Measurements from ENCODE around the gene CRYGB. TPM values are rescaled to one million over a fixed set of nuclear protein-coding genes. Genes with fewer than 3 reads are reported as not detected.

Gene CRYGB
- total RNA-seq, 6 experiments from 2014 or later: not detected

- ATAC-seq: peak in 1 of 4 donors; percentile 16
Observed at GRCh38 chr2:208134928-208135586, 10.9 kb downstream of the CRYGB start.

GRCh38 chr2:208130712-208131110, 15.2 kb downstream of the CRYGB start:
- Histone ChIP-seq H3K4me1 (no peaks in the 10 kb centered on the region), H3K4me3 (no peak overlapping the region), H3K27ac (no peak overlapping the region), H3K27me3 (no peaks in the 10 kb centered on the region), H3K9me3 (no peaks in the 10 kb centered on the region), H3K36me3 (no peaks in the 10 kb centered on the region)
- TF ChIP-seq CTCF (IDR thresholded peaks at IDR 0.05) (no peak), POLR2A (IDR thresholded peaks at IDR 0.05) (no peak)
- 89% methylated on average over 6 of the region's 6 CpGs for WGBS (ENCODE audit: insufficient coverage, low coverage, low lambda C conversion rate, missing lambda C conversion rate)
- intact Hi-C loops (cut with DNase I): no loop called here
- ATAC-seq (no peak), DNase-seq (no peak)

More at GRCh38 chr2:208134928-208135586, 10.9 kb downstream of the CRYGB start:
- Histone ChIP-seq H3K27me3 (no peaks in the 10 kb centered on the region), H3K27ac (no peak overlapping the region), H3K9me3 (no peaks in the 10 kb centered on the region), H3K4me1 (no peaks in the 10 kb centered on the region), H3K4me3 (no peak overlapping the region), H3K36me3 (no peaks in the 10 kb centered on the region)
- WGBS (ENCODE audit: insufficient coverage, low coverage, low lambda C conversion rate, missing lambda C conversion rate): 65% methylated on average over 6 of the region's 8 CpGs
- DNase-seq: no peak
- TF ChIP-seq POLR2A (IDR thresholded peaks at IDR 0.05) (no peak), CTCF (IDR thresholded peaks at IDR 0.05) (no peak)
- intact Hi-C loops (cut with DNase I): no loop called here

GRCh38 chr2:208129744-208130711, 15.9 kb downstream of the CRYGB start, which contains the start of gene CRYGC:
Gene CRYGC, minus strand, starts transcription at chr2:208129828. Its CDS starts 36 bp downstream, at chr2:208129792.
- intact Hi-C loops (cut with DNase I): no loop called here
- 63% methylated on average over 19 of the region's 19 CpGs for WGBS (ENCODE audit: insufficient coverage, low coverage, low lambda C conversion rate, missing lambda C conversion rate)
- Histone ChIP-seq H3K27me3 (no peaks in the 10 kb centered on the region), H3K9me3 (no peaks in the 10 kb centered on the region), H3K4me3 (no peak within 1 kb of the TSS), H3K36me3 (no peaks in the 10 kb centered on the region), H3K4me1 (no peaks in the 10 kb centered on the region), H3K27ac (no peak within 1 kb of the TSS)
- no peak for TF ChIP-seq POLR2A (IDR thresholded peaks at IDR 0.05)
- no peak for TF ChIP-seq CTCF (IDR thresholded peaks at IDR 0.05)
- ATAC-seq (peak; percentile 37 to 45 (median 42)), DNase-seq (no peak)

- TF ChIP-seq CTCF (IDR thresholded peaks at IDR 0.05): no peak
- no peak for TF ChIP-seq POLR2A (IDR thresholded peaks at IDR 0.05)
- WGBS (ENCODE audit: insufficient coverage, low coverage, low lambda C conversion rate, missing lambda C conversion rate): 84% methylated on average over 2 of the region's 12 CpGs
- H3K27ac ChIP-seq: no peak overlapping the region
- H3K9me3 ChIP-seq: no peaks in the 10 kb centered on the region
- H3K36me3 ChIP-seq: no peaks in the 10 kb centered on the region
- H3K4me3 ChIP-seq: no peak overlapping the region
- H3K27me3 ChIP-seq: no peaks in the 10 kb centered on the region
- intact Hi-C loops (cut with DNase I): no loop called here
- no peaks in the 10 kb centered on the region for H3K4me1 ChIP-seq
- DNase-seq (no peak), ATAC-seq (no peak)
Observed at GRCh38 chr2:208128136-208128535, 17.8 kb downstream of the CRYGB start.

Measured in right lobe of liver (tissue), 6 donors.